ENCODE data around the gene KIF26A.

The KIF26A gene

GRCh38 chr14:104119119-104119487 lies 19.3 kb upstream of the KIF26A start:
- TF ChIP-seq EZH2 (IDR thresholded peaks at IDR 0.05; ENCODE audit: borderline replicate concordance, low read length): no peak
- no peak for TF ChIP-seq CTCF (IDR thresholded peaks at IDR 0.05; ENCODE audit: low read length)
- Histone ChIP-seq H3K27me3 (ENCODE audit: insufficient read depth, low read length) (peaks cover 5% of the 10 kb centered on the region; the same call in 1 of the 2 replicates), H3K79me2 (ENCODE audit: insufficient read depth, low read length) (no peaks in the 10 kb centered on the region), H3K36me3 (ENCODE audit: insufficient read depth, low read length) (no peaks in the 10 kb centered on the region), H2AFZ (ENCODE audit: low read length) (no peak overlapping the region), H3K27ac (ENCODE audit: low read depth, low read length, poor library complexity, severe bottlenecking) (no peak overlapping the region), H3K4me3 (ENCODE audit: low read depth, low read length, poor library complexity, severe bottlenecking) (no peak overlapping the region), H3K4me1 (ENCODE audit: insufficient read depth, low read length, severe bottlenecking) (no peaks in the 10 kb centered on the region), H3K9me2 (ENCODE audit: low read depth, low read length) (no peaks in the 10 kb centered on the region), H3K9ac (ENCODE audit: low read length) (no peak overlapping the region), H3K9me3 (ENCODE audit: low read length) (peaks cover 5% of the 10 kb centered on the region; the same call in 1 of the 2 replicates), H3K4me2 (ENCODE audit: low read length) (no peak overlapping the region), H3F3A (ENCODE audit: insufficient read depth, low read length) (no peaks in the 10 kb centered on the region), H4K20me1 (ENCODE audit: insufficient read depth, low read length) (no peaks in the 10 kb centered on the region)

- Histone ChIP-seq H3K4me2 (ENCODE audit: low read length) (no peak overlapping the region), H3K79me2 (ENCODE audit: insufficient read depth, low read length) (no peaks in the 10 kb centered on the region), H3K9me2 (ENCODE audit: low read depth, low read length) (no peaks in the 10 kb centered on the region), H3K4me1 (ENCODE audit: insufficient read depth, low read length, severe bottlenecking) (no peaks in the 10 kb centered on the region), H3K36me3 (ENCODE audit: insufficient read depth, low read length) (no peaks in the 10 kb centered on the region), H3K27me3 (ENCODE audit: insufficient read depth, low read length) (peaks cover under 1% of the 10 kb centered on the region; the same call in 1 of the 2 replicates), H3K9ac (ENCODE audit: low read length) (no peak overlapping the region), H3K27ac (ENCODE audit: low read depth, low read length, poor library complexity, severe bottlenecking) (no peak overlapping the region), H3K4me3 (ENCODE audit: low read depth, low read length, poor library complexity, severe bottlenecking) (no peak overlapping the region), H4K20me1 (ENCODE audit: insufficient read depth, low read length) (no peaks in the 10 kb centered on the region), H2AFZ (ENCODE audit: low read length) (no peak overlapping the region), H3F3A (ENCODE audit: insufficient read depth, low read length) (no peaks in the 10 kb centered on the region), H3K9me3 (ENCODE audit: low read length) (peaks cover 5% of the 10 kb centered on the region; the same call in 1 of the 2 replicates)
- TF ChIP-seq CTCF (IDR thresholded peaks at IDR 0.05; ENCODE audit: low read length) (no peak), EZH2 (IDR thresholded peaks at IDR 0.05; ENCODE audit: borderline replicate concordance, low read length) (no peak)
Measured at GRCh38 chr14:104119488-104120251, 18.7 kb upstream of the KIF26A start.

- no peak overlapping the region for H3K27ac ChIP-seq (ENCODE audit: low read depth, low read length, poor library complexity, severe bottlenecking)
- no peaks in the 10 kb centered on the region; the same call in 1 of the 2 replicates for H3K27me3 ChIP-seq (ENCODE audit: insufficient read depth, low read length)
- no peaks in the 10 kb centered on the region for H3K36me3 ChIP-seq (ENCODE audit: insufficient read depth, low read length)
- no peak overlapping the region for H2AFZ ChIP-seq (ENCODE audit: low read length)
- H3K4me3 ChIP-seq (ENCODE audit: low read depth, low read length, poor library complexity, severe bottlenecking): no peak overlapping the region
- no peak for TF ChIP-seq EZH2 (IDR thresholded peaks at IDR 0.05; ENCODE audit: borderline replicate concordance, low read length)
- TF ChIP-seq CTCF (IDR thresholded peaks at IDR 0.05; ENCODE audit: low read length): no peak
- H3K9ac ChIP-seq (ENCODE audit: low read length): no peak overlapping the region
- H3K79me2 ChIP-seq (ENCODE audit: insufficient read depth, low read length): no peaks in the 10 kb centered on the region
- no peaks in the 10 kb centered on the region for H4K20me1 ChIP-seq (ENCODE audit: insufficient read depth, low read length)
- no peaks in the 10 kb centered on the region for H3F3A ChIP-seq (ENCODE audit: insufficient read depth, low read length)
- no peak overlapping the region for H3K4me2 ChIP-seq (ENCODE audit: low read length)
- no peaks in the 10 kb centered on the region for H3K4me1 ChIP-seq (ENCODE audit: insufficient read depth, low read length, severe bottlenecking)
- H3K9me2 ChIP-seq (ENCODE audit: low read depth, low read length): no peaks in the 10 kb centered on the region
- peaks cover 9% of the 10 kb centered on the region; the same call in 1 of the 2 replicates for H3K9me3 ChIP-seq (ENCODE audit: low read length)
Measured at GRCh38 chr14:104120281-104120741, 18.1 kb upstream of the KIF26A start.

Data from OCI-LY1 (cell line).